GM12891 (cell line): ENCODE measurements around the gene FHIT.

Source experiments
- PAX5 ChIP-seq: IDR thresholded peaks from 2 replicates; pipeline ENCODE4 v1.6.1; 2011; ENCODE audit warnings: low read length, moderate library complexity, mild to moderate bottlenecking; ENCODE audit not compliant: insufficient read depth, severe bottlenecking
- POLR2A ChIP-seq: IDR thresholded peaks from 2 replicates; pipeline ENCODE4 v1.6.1; 2011; ENCODE audit warnings: low read depth, low read length, control low read depth
- POLR2AphosphoS5 ChIP-seq: IDR thresholded peaks from 2 replicates; pipeline ENCODE4 v1.6.1; 2011; ENCODE audit warnings: low read depth, low read length, control low read depth
- SPI1 ChIP-seq: IDR thresholded peaks from 2 replicates; pipeline ENCODE4 v1.6.1; 2011; ENCODE audit warnings: low read depth, low read length, control low read depth
- TAF1 ChIP-seq: IDR thresholded peaks from 2 replicates; pipeline ENCODE4 v1.6.1; 2011; ENCODE audit warnings: low read depth, low read length, control low read depth

- TF ChIP-seq POLR2AphosphoS5: no peak
- TF ChIP-seq POLR2A: no peak
- TF ChIP-seq TAF1: no peak
- no peak for TF ChIP-seq SPI1
- TF ChIP-seq PAX5: no peak
Measured at GRCh38 chr3:60158035-60158434, 1093.2 kb downstream of the FHIT start.
